K562 (cell line): ENCODE measurements around the gene CEACAM21. TPM values are rescaled to one million over a fixed set of nuclear protein-coding genes. Genes with fewer than 3 reads are reported as not detected.

Experiments
- ATAC-seq: fragments of 200-7000 bp; cut with Tn5 transposase; 3 replicates; pipeline ENCODE4 v1.9.1; 2020; ENCODE audit warnings: moderate library complexity
- BruUV-seq: library from RNA; stranded (reverse); fragments of 400-500 nt; replicated peaks from 2 replicates; lab custom pipeline; 2021; lab: Mats Ljungman, UMichigan
- CTCF ChIA-PET: fragments of 300-600 bp; formaldehyde crosslinking; extraction: SDS; loops from one replicate; lab custom pipeline; 2021; ENCODE audit warnings: low intra/inter-chr PET ratio; lab: Yijun Ruan, JAX
- POLR2A ChIA-PET: fragments of 300-600, 350-650 bp; sonication (Branson Sonifier 250); formaldehyde crosslinking; extraction: SDS; loops from one replicate; lab custom pipeline; 2021; ENCODE audit warnings: antibody characterized with exemption, inconsistent platforms; lab: Yijun Ruan, JAX
- DNase-seq, 4 experiments: peaks; one replicate each; pipeline versions ENCODE4 v3.0.0 to v3.0.0-alpha.2; 2011 to 2018; ENCODE audit warnings: low spot score in 3 of 4, mixed read lengths in 3 of 4; ENCODE audit errors: extremely low read depth in 1 of 4
- FAIRE-seq: peaks from 2 replicates; lab custom pipeline; 2011; peaks lifted over from hg19 to GRCh38; lab: Jason Lieb, UNC
- H2AFZ ChIP-seq: 2 replicates; pipeline ENCODE4 v1.6.0; 2011; ENCODE audit warnings: low read depth, low read length, control low read depth, inconsistent platforms
- H3K27ac ChIP-seq: fragments of 200-600 bp; 3 replicates; pipeline ENCODE4 v1.8.0; 2011; ENCODE audit warnings: low read depth, mild to moderate bottlenecking, control low read depth, inconsistent platforms, low read length, moderate library complexity, mixed read lengths; ENCODE audit errors: extremely low read depth
- H3K27me3 ChIP-seq, 2 experiments: fragments of 300-600 bp in 1 of 2; 2 replicates in 1 of 2; 3 replicates in 1 of 2; pipeline versions ENCODE4 v1.6.0 to v1.8.0; 2011; ENCODE audit warnings: inconsistent platforms in 2 of 2, low read length in 2 of 2, mild to moderate bottlenecking in 1 of 2, mixed read lengths in 1 of 2, moderate library complexity in 1 of 2; ENCODE audit not compliant: control insufficient read depth in 2 of 2, insufficient read depth in 2 of 2
- H3K36me3 ChIP-seq: fragments of 300-600 bp; 3 replicates; pipeline ENCODE4 v1.8.0; 2011; ENCODE audit warnings: mild to moderate bottlenecking, low read length, inconsistent platforms; ENCODE audit not compliant: control insufficient read depth, insufficient read depth
- H3K4me1 ChIP-seq, 2 experiments: fragments of 200-600 bp in 1 of 2; replicated peaks in 1 of 2; 2 replicates in 1 of 2; 3 replicates in 1 of 2; pipeline versions ENCODE4 v1.5.1 to v1.8.0; 2011; ENCODE audit warnings: inconsistent platforms in 2 of 2, low read length in 2 of 2, mild to moderate bottlenecking in 1 of 2, mixed read lengths in 1 of 2, moderate library complexity in 1 of 2; ENCODE audit not compliant: control insufficient read depth in 2 of 2, insufficient read depth in 2 of 2
- H3K4me2 ChIP-seq: 2 replicates; pipeline ENCODE4 v1.6.1; 2011; ENCODE audit warnings: low read length, control low read depth, inconsistent platforms, mixed read lengths; ENCODE audit not compliant: insufficient read depth
- H3K4me3 ChIP-seq: fragments of 200-600 bp; sonication (generic), shearing (Covaris generic); 2 replicates; pipeline ENCODE4 v1.5.1; 2016; ENCODE audit warnings: control low read depth, inconsistent platforms
- H3K79me2 ChIP-seq: fragments of 200-600 bp; 3 replicates; pipeline ENCODE4 v1.8.0; 2011; ENCODE audit warnings: low read length, inconsistent platforms; ENCODE audit not compliant: control insufficient read depth, insufficient read depth
- H3K9ac ChIP-seq, 2 experiments: 2 replicates each; pipeline versions ENCODE4 v1.6.0 to v1.6.1; 2011; ENCODE audit warnings: low read depth in 2 of 2, low read length in 2 of 2, control low read depth in 1 of 2, inconsistent platforms in 1 of 2, mild to moderate bottlenecking in 1 of 2, mixed read lengths in 1 of 2; ENCODE audit not compliant: insufficient read depth in 1 of 2
- H3K9me1 ChIP-seq: one replicate; pipeline ENCODE4 v1.6.0; 2011; ENCODE audit warnings: inconsistent platforms, mild to moderate bottlenecking, low read length, moderate library complexity; ENCODE audit not compliant: control insufficient read depth, insufficient read depth
- H3K9me3 ChIP-seq: replicated peaks from 2 replicates; pipeline ENCODE4 v1.5.1; 2011; ENCODE audit warnings: low read depth, low read length, inconsistent platforms; ENCODE audit not compliant: control insufficient read depth, insufficient read depth
- H4K20me1 ChIP-seq: replicated peaks from 2 replicates; pipeline ENCODE4 v1.6.1; 2011; ENCODE audit warnings: low read length, inconsistent platforms, mixed read lengths; ENCODE audit not compliant: control insufficient read depth, insufficient read depth
- CBFB ChIP-seq: sonication (generic); formaldehyde crosslinking; IDR thresholded peaks from 2 replicates; pipeline ENCODE4 v1.4.0; 2020; ENCODE audit warnings: mild to moderate bottlenecking, missing genetic modification reagents
- DMBX1 ChIP-seq: fragments of 250-450 bp; sonication (Bioruptor Pico); IDR thresholded peaks from 2 replicates; pipeline ENCODE4 v1.8.0; 2022; ENCODE audit warnings: inconsistent platforms, mild to moderate bottlenecking, moderate library complexity, borderline replicate concordance
- FOXJ2 ChIP-seq: fragments of 200-800 bp; sonication (Bioruptor generic); IDR thresholded peaks from 2 replicates; pipeline ENCODE4 v1.6.1; 2016; ENCODE audit warnings: missing genetic modification characterization, missing compliant biosample characterization
- FOXK1 ChIP-seq: sonication (generic); formaldehyde crosslinking; IDR thresholded peaks from 2 replicates; pipeline ENCODE4 v1.8.0; 2022; ENCODE audit warnings: missing genetic modification reagents, mild to moderate bottlenecking, borderline replicate concordance
- FOXK2 ChIP-seq, 2 experiments: fragments of 450-650 bp; IDR thresholded peaks in 1 of 2; conservative IDR thresholded peaks in 1 of 2; 2 replicates each; pipeline ENCODE4 v1.6.1; 2016; ENCODE audit warnings: low read depth in 2 of 2, mild to moderate bottlenecking in 1 of 2
- HDAC8 ChIP-seq: fragments of 450-650 bp; IDR thresholded peaks from 2 replicates; pipeline ENCODE4 v1.6.1; 2016; ENCODE audit warnings: mild to moderate bottlenecking, missing genetic modification characterization, moderate library complexity, missing compliant biosample characterization
- MEIS2 ChIP-seq: fragments of 450-650 bp; IDR thresholded peaks from 2 replicates; pipeline ENCODE4 v1.6.1; 2014; ENCODE audit warnings: mild to moderate bottlenecking; ENCODE audit not compliant: partially characterized antibody
- NFYB ChIP-seq: IDR thresholded peaks from 2 replicates; pipeline ENCODE4 v1.6.1; 2011; ENCODE audit warnings: mild to moderate bottlenecking, moderate library complexity; ENCODE audit not compliant: insufficient read length; ENCODE audit errors: extremely low read depth
- NR1H2 ChIP-seq: sonication (generic); formaldehyde crosslinking; IDR thresholded peaks from 2 replicates; pipeline ENCODE4 v1.4.0; 2020; ENCODE audit warnings: mild to moderate bottlenecking, missing genetic modification reagents
- PHTF2 ChIP-seq: fragments of 250-450 bp; sonication (Bioruptor Pico); IDR thresholded peaks from 2 replicates; pipeline ENCODE4 v1.5.0; 2021; ENCODE audit warnings: mild to moderate bottlenecking
- PURB ChIP-seq: sonication (generic); formaldehyde crosslinking; IDR thresholded peaks from 2 replicates; pipeline ENCODE4 v1.9.0; 2021; ENCODE audit warnings: low read depth, mild to moderate bottlenecking, missing genetic modification reagents
- RBM14 ChIP-seq: fragments of 200-400 bp; formaldehyde crosslinking; IDR thresholded peaks from 2 replicates; pipeline ENCODE4 v1.6.1; 2018; ENCODE audit warnings: low read depth, mild to moderate bottlenecking, low read length, moderate library complexity, borderline replicate concordance; ENCODE audit not compliant: insufficient read depth
- RFX5 ChIP-seq: IDR thresholded peaks from 2 replicates; pipeline ENCODE4 v1.6.1; 2011; ENCODE audit warnings: low read depth, mild to moderate bottlenecking, improper control_type of control experiment, low read length
- SMAD2 ChIP-seq: fragments of 150-350 bp; IDR thresholded peaks from 2 replicates; pipeline ENCODE4 v1.6.1; 2014; ENCODE audit warnings: low read depth, mild to moderate bottlenecking, low read length
- SMARCB1 ChIP-seq: IDR thresholded peaks from 2 replicates; pipeline ENCODE4 v1.6.1; 2011; ENCODE audit warnings: improper control_type of control experiment, low read depth; ENCODE audit not compliant: insufficient read length
- SPI1 ChIP-seq: IDR thresholded peaks from 2 replicates; pipeline ENCODE4 v1.6.1; 2011; ENCODE audit warnings: low read depth, low read length, control low read depth, borderline replicate concordance
- YY1 ChIP-seq, 3 experiments: IDR thresholded peaks; 2 replicates each; pipeline ENCODE4 v1.6.1; 2011; ENCODE audit warnings: low read length in 2 of 3, mild to moderate bottlenecking in 2 of 3, moderate library complexity in 2 of 3, borderline replicate concordance in 1 of 3, control low read depth in 1 of 3, low read depth in 1 of 3; ENCODE audit not compliant: insufficient read depth in 3 of 3, insufficient replicate concordance in 2 of 3, control insufficient read depth in 1 of 3, insufficient read length in 1 of 3; ENCODE audit errors: extremely low read depth in 1 of 3
- ZFX ChIP-seq: sonication (generic); formaldehyde crosslinking; IDR thresholded peaks from 2 replicates; pipeline ENCODE4 v1.8.0; 2022; ENCODE audit warnings: mild to moderate bottlenecking, missing genetic modification reagents, moderate library complexity
- ZNF175 ChIP-seq: fragments of 200-800 bp; sonication (Bioruptor generic); IDR thresholded peaks from 2 replicates; pipeline ENCODE4 v1.6.1; 2016; ENCODE audit warnings: low read depth, mild to moderate bottlenecking, missing genetic modification characterization, missing compliant biosample characterization
- ZNF282 ChIP-seq: sonication (generic); formaldehyde crosslinking; IDR thresholded peaks from 2 replicates; pipeline ENCODE4 v1.8.1; 2023; ENCODE audit warnings: missing genetic modification reagents
- ZNF347 ChIP-seq: fragments of 450-650 bp; formaldehyde crosslinking; IDR thresholded peaks from 2 replicates; pipeline ENCODE4 v1.4.0; 2020; ENCODE audit warnings: low read depth, mild to moderate bottlenecking, moderate library complexity
- ZNF668 ChIP-seq: fragments of 250-450 bp; sonication (Bioruptor Pico); IDR thresholded peaks from 2 replicates; pipeline ENCODE4 v1.8.0; 2022; ENCODE audit warnings: mild to moderate bottlenecking, inconsistent platforms
- WGBS: fragments of 100-300 bp; shearing (Covaris generic); methylation state at CpG from one replicate; pipeline ENCODE4 v1.1.6; 2016; ENCODE audit warnings: low coverage, mixed read lengths; ENCODE audit not compliant: insufficient coverage; ENCODE audit errors: missing lambda C conversion rate; 5-methylcytosine and 5-hydroxymethylcytosine counted together
- in situ Hi-C: fragments of 300-500 bp; cut with MboI; formaldehyde crosslinking; loops from 4 replicates; pipeline ENCODE4 v1.15.0; 2018; ENCODE audit warnings: inconsistent platforms, mixed read lengths
- intact Hi-C: fragments of 100-400 bp; cut with micrococcal nuclease; formaldehyde crosslinking; loops from 2 replicates; pipeline ENCODE4 v1.14.2; 2022
- polyA plus RNA-seq, 8 experiments: library from polyadenylated mRNA; depleted of rRNA in 4 of 8; stranded (reverse) in 5 of 8; unstranded in 3 of 8; fragments of >200 nt; fragmentation: Nextera tagmentation in 2 of 8; fragmentation: Illumina TruSeq in 1 of 8; extraction: Ambion mirVana in 2 of 8; extraction: Trizol in 1 of 8; gene quantifications; 2 replicates each; pipeline versions ENCODE4 v1.2.1 to v1.2.3, GENCODE V29; 2011 to 2014; ENCODE audit warnings: inconsistent platforms in 1 of 8, missing spikeins in 1 of 8
- total RNA-seq, 7 experiments: library from RNA; depleted of rRNA in 6 of 7; stranded (reverse); fragments of >200 nt in 6 of 7; fragmentation: Illumina TruSeq in 2 of 7; extraction: Trizol in 2 of 7; gene quantifications; 2 replicates each; pipeline versions ENCODE4 v1.2.1 to v1.2.3, GENCODE V29; 2011 to 2021; ENCODE audit warnings: low replicate concordance in 1 of 7

CEACAM21 gene
- total and polyA plus RNA-seq, 9 of the 15 experiments (the other 6 are each of a cell fraction or from before 2014, with no cell fraction given): 0.06 to 0.40 (median 0.18) TPM; not detected in 1

DNA sequence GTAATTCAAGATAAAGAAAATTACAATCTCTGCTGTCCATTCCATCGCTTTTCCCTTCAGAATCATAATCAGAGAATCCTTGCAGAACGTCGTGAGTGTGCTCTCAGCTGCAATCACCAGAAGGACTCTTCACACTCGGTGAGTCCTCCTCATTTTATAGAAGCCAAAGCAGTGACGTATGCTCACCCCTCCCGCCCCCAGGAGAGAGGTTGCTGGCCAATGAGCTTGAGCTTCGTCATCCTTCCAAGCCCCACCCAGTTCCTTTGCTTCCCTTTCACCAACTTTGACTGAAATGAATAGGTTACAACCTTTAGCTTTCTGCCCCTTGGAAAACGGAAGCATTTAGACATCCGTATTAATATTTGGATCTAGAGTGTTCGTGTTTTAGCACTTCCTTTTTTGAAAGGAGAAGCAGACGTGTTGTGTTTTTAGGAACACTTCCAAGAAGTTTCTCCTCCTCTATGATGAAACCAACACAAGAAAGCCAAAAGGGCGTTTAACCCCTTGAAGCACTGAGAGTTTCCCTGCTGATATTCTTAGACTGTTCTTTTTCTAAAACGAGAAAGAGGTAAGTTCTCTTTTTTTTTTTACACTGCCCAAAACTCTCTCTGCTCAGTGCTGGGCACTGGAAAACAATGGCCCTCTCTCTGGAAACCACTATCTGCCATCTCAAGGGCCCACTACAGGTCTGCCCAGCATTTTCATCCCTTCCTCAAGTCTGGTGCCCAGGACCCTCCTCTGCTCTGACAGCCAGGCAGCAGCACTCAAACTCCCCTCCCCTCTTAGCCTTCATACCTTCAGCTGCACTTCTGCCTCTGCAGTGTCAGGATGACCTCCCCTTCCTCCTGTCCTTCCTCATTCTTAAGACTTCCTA lies 44.3 kb upstream of the CEACAM21 start:
- Histone ChIP-seq H3K9me3 (no peaks in the 10 kb centered on the region), H3K4me1 (no peaks in the 10 kb centered on the region; a peak in 1 of 5 replicates), H3K9me1 (no peaks in the 10 kb centered on the region), H4K20me1 (no peaks in the 10 kb centered on the region), H3K9ac (no peak overlapping the region), H3K36me3 (no peaks in the 10 kb centered on the region), H3K79me2 (no peaks in the 10 kb centered on the region), H3K27me3 (peaks cover 14 to 24% of the 10 kb centered on the region in 2 experiments; a peak in 4 of 5 replicates), H3K27ac (peak overlapping the region; percentile 25; the same call in 1 of the 3 replicates), H3K4me3 (0 out of 2 replicates have a peak overlapping the region, but pooled peaks have one; percentile 3), H3K4me2 (peak overlapping the region; percentile 59), H2AFZ (peak overlapping the region; percentile 76)
- intact Hi-C loops (no loop called here), in situ Hi-C loops (no loop called here)
- peak; percentile 84 for FAIRE-seq
- CTCF ChIA-PET: interaction anchor here (0.6 kb wide), 2 partner anchors 17 to 39 kb away, joined by 3 to 4 read pairs; no protein-coding TSS in a partner anchor
- TSS peak; percentile 73 for BruUV-seq
- peak; percentile 93 for ATAC-seq
- 4% methylated on average over 13 of the region's 13 CpGs for WGBS
- DNase-seq: peak; percentile 72 to 81 (median 74)
- POLR2A ChIA-PET: interaction anchor here (0.8 kb wide), 1 partner anchor 48 kb away, joined by 4 read pairs; no protein-coding TSS in a partner anchor
- no peak for TF ChIP-seq FOXK1 (CRISPR knock-in tag)
- TF ChIP-seq HDAC8 (tag): no peak
- peak; percentile 4 for TF ChIP-seq NFYB
- no peak for TF ChIP-seq CBFB (CRISPR knock-in tag)
- TF ChIP-seq DMBX1: no peak
- no peak for TF ChIP-seq ZFX (CRISPR knock-in tag)
- TF ChIP-seq ZNF175 (CRISPR knock-in tag): no peak; the same call in 1 of the 2 replicates
- TF ChIP-seq PURB (CRISPR knock-in tag): no peak
- no peak for TF ChIP-seq ZNF668 (CRISPR knock-in tag)
- no peak for TF ChIP-seq FOXK2 (conservative IDR thresholded peaks at IDR 0.05 in 1 of 2, IDR thresholded peaks at IDR 0.05 in 1 of 2; ENCODE audit: low read depth in 2 of 2)
- TF ChIP-seq SMAD2: no peak
- TF ChIP-seq ZNF282 (CRISPR knock-in tag): no peak
- no peak for TF ChIP-seq FOXJ2
- no peak for TF ChIP-seq RBM14
- no peak for TF ChIP-seq SMARCB1
- no peak for TF ChIP-seq NR1H2 (CRISPR knock-in tag)
- no peak for TF ChIP-seq RFX5
- no peak for TF ChIP-seq YY1 (IDR thresholded peaks at IDR 0.05; ENCODE audit: borderline replicate concordance in 1 of 3, control insufficient read depth in 1 of 3, extremely low read depth in 1 of 3, insufficient read depth in 3 of 3, insufficient read length in 1 of 3, insufficient replicate concordance in 2 of 3, low read depth in 1 of 3, low read length in 2 of 3)
- no peak for TF ChIP-seq ZNF347 (CRISPR knock-in tag)
- TF ChIP-seq SPI1: peak; percentile 85; the same call in 1 of the 2 replicates
- TF ChIP-seq PHTF2 (CRISPR knock-in tag): no peak
- TF ChIP-seq MEIS2: no peak
